Caco-2 (cell line): ENCODE measurements around the gene ANXA10. TPM values are rescaled to one million over a fixed set of nuclear protein-coding genes. Genes with fewer than 3 reads are reported as not detected.

ENCODE experiments used
- BruUV-seq: library from RNA; stranded (reverse); fragments of 400-500 nt; replicated peaks from 2 replicates; lab custom pipeline; 2021; lab: Mats Ljungman, UMichigan
- CTCF ChIA-PET: fragments of 300-600 bp; sonication (Branson Sonifier 250); formaldehyde crosslinking; loops from one replicate; lab custom pipeline; 2022; ENCODE audit warnings: antibody characterized with exemption; lab: Charles Lee
- POLR2A ChIA-PET: fragments of 300-600 bp; sonication (Branson Sonifier 250); formaldehyde crosslinking; loops from one replicate; lab custom pipeline; 2022; ENCODE audit warnings: antibody characterized with exemption; lab: Charles Lee
- DNase-seq, 2 experiments: peaks; one replicate each; pipeline versions ENCODE4 v3.0.0 to v3.0.0-alpha.2; 2020 to 2022
- H3K27me3 ChIP-seq: replicated peaks from 2 replicates; pipeline ENCODE4 v1.6.0; 2011; ENCODE audit warnings: low read length; ENCODE audit not compliant: control insufficient read depth, insufficient read depth
- H3K36me3 ChIP-seq: 2 replicates; pipeline ENCODE4 v1.5.1; 2011; ENCODE audit warnings: low read length; ENCODE audit not compliant: control insufficient read depth, insufficient read depth
- H3K4me1 ChIP-seq: fragments of 250-450 bp; sonication (Bioruptor Pico); 2 replicates; pipeline ENCODE4 v1.5.1; 2020; ENCODE audit warnings: mild to moderate bottlenecking
- H3K4me3 ChIP-seq: 2 replicates; pipeline ENCODE4 v1.5.1; 2011; ENCODE audit warnings: low read depth, mild to moderate bottlenecking, control low read depth, low read length
- H3K9me3 ChIP-seq: fragments of 250-450 bp; sonication (Bioruptor Pico); 2 replicates; pipeline ENCODE4 v1.5.1; 2020; ENCODE audit warnings: mild to moderate bottlenecking, moderate library complexity
- H3K27ac Mint-ChIP-seq: one replicate; pipeline ENCODE4 v1.8.0; 2022; ENCODE audit warnings: mixed read lengths; ENCODE audit not compliant: unreplicated experiment
- H3K27me3 Mint-ChIP-seq: one replicate; pipeline ENCODE4 v1.8.0; 2022; ENCODE audit warnings: mixed read lengths; ENCODE audit not compliant: insufficient read depth, unreplicated experiment
- H3K36me3 Mint-ChIP-seq: one replicate; pipeline ENCODE4 v1.8.0; 2022; ENCODE audit warnings: mild to moderate bottlenecking, mixed read lengths; ENCODE audit not compliant: insufficient read depth, unreplicated experiment
- H3K4me1 Mint-ChIP-seq: one replicate; pipeline ENCODE4 v1.8.0; 2022; ENCODE audit warnings: low read depth, mixed read lengths; ENCODE audit not compliant: unreplicated experiment
- H3K4me3 Mint-ChIP-seq: one replicate; pipeline ENCODE4 v1.8.0; 2022; ENCODE audit warnings: mild to moderate bottlenecking, moderate library complexity, mixed read lengths; ENCODE audit not compliant: unreplicated experiment
- H3K9me3 Mint-ChIP-seq: one replicate; pipeline ENCODE4 v1.8.0; 2022; ENCODE audit warnings: mixed read lengths; ENCODE audit not compliant: unreplicated experiment
- intact Hi-C: fragments of 100-400 bp; cut with micrococcal nuclease; formaldehyde crosslinking; loops from one replicate; pipeline ENCODE4 v1.10.0; 2022; ENCODE audit not compliant: unreplicated experiment
- total RNA-seq: library from RNA; stranded (reverse); gene quantifications from 2 replicates; pipeline ENCODE4 v1.2.3, GENCODE V29; 2022
- TF ChIP-seq, protein P1 (sequence below), 2 experiments: fragments of 200-600 bp in 1 of 2; IDR thresholded peaks; 1 replicate in 1 of 2; 2 replicates in 1 of 2; pipeline versions ENCODE4 v1.5.1 to v1.8.0; 2011 to 2022; ENCODE audit warnings: antibody characterized with exemption in 1 of 2, control low read depth in 1 of 2, inconsistent platforms in 1 of 2, low read depth in 1 of 2, low read length in 1 of 2, mild to moderate bottlenecking in 1 of 2, moderate library complexity in 1 of 2; ENCODE audit not compliant: insufficient read depth in 1 of 2, severe bottlenecking in 1 of 2, unreplicated experiment in 1 of 2

The ANXA10 gene
- total RNA-seq, 1 experiment from 2014 or later: not detected

DNA sequence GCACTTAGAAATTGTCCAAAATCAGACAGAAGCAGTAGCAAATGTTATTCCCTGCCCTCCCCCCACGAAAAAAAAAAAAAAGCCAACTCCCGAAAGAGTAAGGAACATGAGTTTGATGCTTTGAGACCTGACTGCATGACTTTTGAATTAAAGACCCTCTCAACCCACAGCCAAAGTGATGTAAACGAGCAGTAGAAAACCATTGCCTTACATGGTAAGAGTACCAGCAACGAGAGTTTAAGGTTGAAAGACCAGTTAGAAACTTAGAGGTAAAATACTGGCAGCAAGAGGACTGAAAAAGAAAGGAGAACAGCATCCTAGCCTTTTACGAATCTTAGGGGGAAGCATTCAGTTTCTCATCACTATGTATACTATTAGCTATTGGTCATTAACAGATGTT lies 10.0 kb upstream of the ANXA10 start:
- intact Hi-C loops: no loop called here
- no peaks in the 10 kb centered on the region for H3K36me3 ChIP-seq
- CTCF ChIA-PET: no interaction called here

DNA sequence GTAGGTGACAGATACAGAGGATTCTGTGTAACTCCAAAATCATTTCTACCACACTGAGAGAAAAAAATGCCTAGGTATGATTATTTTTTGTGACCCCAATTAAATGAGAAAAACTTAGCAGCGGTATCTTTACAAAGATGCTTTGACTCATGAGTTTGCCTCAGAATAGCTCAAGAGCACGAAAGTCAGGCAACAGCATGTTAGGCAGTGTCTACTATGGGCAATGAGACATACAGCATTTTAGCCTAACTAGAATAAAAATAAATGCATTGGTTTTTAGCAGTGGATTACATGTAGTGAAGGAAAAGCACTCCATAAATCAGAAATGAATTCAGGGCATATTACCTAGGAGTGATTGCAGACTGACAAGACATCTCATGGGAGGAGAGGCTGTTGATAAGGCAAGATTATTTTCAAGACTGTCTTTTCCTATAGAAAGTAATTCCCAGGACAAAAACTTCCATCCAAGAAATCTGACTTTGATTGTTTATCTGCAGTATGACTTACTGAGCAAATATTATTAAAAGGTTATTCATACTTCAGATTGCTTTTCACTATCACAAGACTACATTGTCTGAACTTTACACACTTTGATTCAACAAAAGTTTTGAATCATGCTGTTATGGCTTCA lies 3.6 kb downstream of the ANXA10 start:
- ChIA-PET POLR2A (no interaction called here), CTCF (no interaction called here)
- H3K36me3 ChIP-seq: no peaks in the 10 kb centered on the region
- TF ChIP-seq, protein P1, sequence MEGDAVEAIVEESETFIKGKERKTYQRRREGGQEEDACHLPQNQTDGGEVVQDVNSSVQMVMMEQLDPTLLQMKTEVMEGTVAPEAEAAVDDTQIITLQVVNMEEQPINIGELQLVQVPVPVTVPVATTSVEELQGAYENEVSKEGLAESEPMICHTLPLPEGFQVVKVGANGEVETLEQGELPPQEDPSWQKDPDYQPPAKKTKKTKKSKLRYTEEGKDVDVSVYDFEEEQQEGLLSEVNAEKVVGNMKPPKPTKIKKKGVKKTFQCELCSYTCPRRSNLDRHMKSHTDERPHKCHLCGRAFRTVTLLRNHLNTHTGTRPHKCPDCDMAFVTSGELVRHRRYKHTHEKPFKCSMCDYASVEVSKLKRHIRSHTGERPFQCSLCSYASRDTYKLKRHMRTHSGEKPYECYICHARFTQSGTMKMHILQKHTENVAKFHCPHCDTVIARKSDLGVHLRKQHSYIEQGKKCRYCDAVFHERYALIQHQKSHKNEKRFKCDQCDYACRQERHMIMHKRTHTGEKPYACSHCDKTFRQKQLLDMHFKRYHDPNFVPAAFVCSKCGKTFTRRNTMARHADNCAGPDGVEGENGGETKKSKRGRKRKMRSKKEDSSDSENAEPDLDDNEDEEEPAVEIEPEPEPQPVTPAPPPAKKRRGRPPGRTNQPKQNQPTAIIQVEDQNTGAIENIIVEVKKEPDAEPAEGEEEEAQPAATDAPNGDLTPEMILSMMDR (IDR thresholded peaks at IDR 0.05; ENCODE audit: insufficient read depth in 1 of 2, low read depth in 1 of 2, low read length in 1 of 2, severe bottlenecking in 1 of 2, unreplicated experiment in 1 of 2): no peak
- no peaks in the 10 kb centered on the region for H3K4me1 ChIP-seq
- DNase-seq: no peak
- H3K27me3 Mint-ChIP-seq: no peaks in the 10 kb centered on the region
- intact Hi-C loops: no loop called here
- no peak overlapping the region for H3K4me3 ChIP-seq
- no peaks in the 10 kb centered on the region for H3K27me3 ChIP-seq
- no peaks in the 10 kb centered on the region for H3K4me1 Mint-ChIP-seq
- H3K9me3 Mint-ChIP-seq: no peaks in the 10 kb centered on the region
- no peaks in the 10 kb centered on the region for H3K9me3 ChIP-seq
- no peaks in the 10 kb centered on the region for H3K36me3 Mint-ChIP-seq
- BruUV-seq: no TSS peak
- no peak overlapping the region for H3K27ac Mint-ChIP-seq
- no peak overlapping the region for H3K4me3 Mint-ChIP-seq

More for the DNA sequence above, 10.0 kb upstream of the ANXA10 start:
- no peaks in the 10 kb centered on the region for H3K36me3 Mint-ChIP-seq
- H3K27ac Mint-ChIP-seq: no peak overlapping the region
- no peaks in the 10 kb centered on the region for H3K27me3 Mint-ChIP-seq
- no peak for DNase-seq
- BruUV-seq: no TSS peak
- TF ChIP-seq, protein P1 (IDR thresholded peaks at IDR 0.05; ENCODE audit: insufficient read depth in 1 of 2, low read depth in 1 of 2, low read length in 1 of 2, severe bottlenecking in 1 of 2, unreplicated experiment in 1 of 2): no peak
- no peaks in the 10 kb centered on the region for H3K4me1 Mint-ChIP-seq
- Histone ChIP-seq H3K4me1 (no peaks in the 10 kb centered on the region), H3K4me3 (no peak overlapping the region), H3K9me3 (no peaks in the 10 kb centered on the region), H3K27me3 (no peaks in the 10 kb centered on the region)
- no peak overlapping the region for H3K4me3 Mint-ChIP-seq
- POLR2A ChIA-PET: no interaction called here
- no peaks in the 10 kb centered on the region for H3K9me3 Mint-ChIP-seq

DNA sequence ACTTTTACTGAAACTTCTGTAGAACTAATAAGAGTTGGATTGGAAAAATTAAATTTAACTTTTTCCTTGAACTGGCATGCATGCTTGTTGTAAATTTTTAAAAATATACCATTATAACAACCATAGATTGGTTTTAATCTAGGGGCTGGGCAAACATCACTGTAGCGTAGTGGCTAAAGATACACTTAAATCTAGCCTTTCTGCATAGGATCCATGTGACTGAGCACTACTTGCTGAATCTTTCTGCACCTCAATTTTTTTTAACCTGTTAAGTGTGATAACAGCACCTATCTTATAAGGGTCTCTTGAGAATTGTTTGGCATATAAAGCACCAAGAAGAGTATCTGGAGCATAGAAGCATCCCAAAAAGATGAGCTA lies 4.1 kb downstream of the ANXA10 start:
- Mint-ChIP-seq H3K9me3 (no peaks in the 10 kb centered on the region), H3K36me3 (no peaks in the 10 kb centered on the region), H3K27me3 (no peaks in the 10 kb centered on the region), H3K27ac (no peak overlapping the region), H3K4me1 (no peaks in the 10 kb centered on the region), H3K4me3 (no peak overlapping the region)
- no peaks in the 10 kb centered on the region for H3K9me3 ChIP-seq
- CTCF ChIA-PET: no interaction called here
- POLR2A ChIA-PET: no interaction called here
- no peaks in the 10 kb centered on the region for H3K27me3 ChIP-seq
- intact Hi-C loops: no loop called here
- BruUV-seq: no TSS peak
- H3K4me1 ChIP-seq: no peaks in the 10 kb centered on the region
- H3K36me3 ChIP-seq: no peaks in the 10 kb centered on the region
- TF ChIP-seq, protein P1 (IDR thresholded peaks at IDR 0.05; ENCODE audit: insufficient read depth in 1 of 2, low read depth in 1 of 2, low read length in 1 of 2, severe bottlenecking in 1 of 2, unreplicated experiment in 1 of 2): no peak
- no peak for DNase-seq
- H3K4me3 ChIP-seq: no peak overlapping the region
